H9 (cell line): ENCODE results near the gene TSPAN1. TPM values are rescaled to one million over a fixed set of nuclear protein-coding genes. Genes with fewer than 3 reads are reported as not detected.

Source experiments
- DNase-seq: peaks from one replicate; pipeline ENCODE4 v3.0.0-alpha.2; 2017
- H2AFZ ChIP-seq: one replicate; pipeline ENCODE4 v1.6.1; 2013; ENCODE audit warnings: mild to moderate bottlenecking, low read length, control low read depth, moderate library complexity
- H2AK5ac ChIP-seq: 2 replicates; pipeline ENCODE4 v1.6.1; 2013; ENCODE audit warnings: low read length, control low read depth, mixed read lengths; ENCODE audit not compliant: insufficient read length
- H2BK120ac ChIP-seq: one replicate; pipeline ENCODE4 v1.6.1; 2013; ENCODE audit warnings: low read depth, mild to moderate bottlenecking, low read length, control low read depth, inconsistent platforms; ENCODE audit not compliant: poor library complexity, severe bottlenecking
- H2BK12ac ChIP-seq: 2 replicates; pipeline ENCODE4 v1.6.1; 2013; ENCODE audit warnings: low read length, control low read depth, mixed read lengths, low read depth; ENCODE audit not compliant: insufficient read length
- H2BK15ac ChIP-seq: 2 replicates; pipeline ENCODE4 v1.6.1; 2013; ENCODE audit warnings: low read depth, low read length, control low read depth
- H2BK20ac ChIP-seq: one replicate; pipeline ENCODE4 v1.6.1; 2013; ENCODE audit warnings: low read depth, mild to moderate bottlenecking, low read length, control low read depth, inconsistent platforms; ENCODE audit not compliant: poor library complexity, severe bottlenecking
- H2BK5ac ChIP-seq: 2 replicates; pipeline ENCODE4 v1.6.1; 2013; ENCODE audit warnings: low read length, control low read depth, mixed read lengths; ENCODE audit not compliant: insufficient read length
- H3K14ac ChIP-seq: 2 replicates; pipeline ENCODE4 v1.6.1; 2013; ENCODE audit warnings: low read length, control low read depth; ENCODE audit not compliant: insufficient read depth
- H3K18ac ChIP-seq: 2 replicates; pipeline ENCODE4 v1.6.1; 2013; ENCODE audit warnings: low read depth, mild to moderate bottlenecking, mixed read lengths, low read length, control low read depth; ENCODE audit not compliant: insufficient read length
- H3K23ac ChIP-seq: 2 replicates; pipeline ENCODE4 v1.6.1; 2013; ENCODE audit warnings: low read length, control low read depth, mixed read lengths, low read depth; ENCODE audit not compliant: insufficient read length
- H3K23me2 ChIP-seq: 2 replicates; pipeline ENCODE4 v1.6.1; 2013; ENCODE audit warnings: low read depth, mild to moderate bottlenecking, mixed read lengths, low read length, control low read depth; ENCODE audit not compliant: insufficient read length, poor library complexity, severe bottlenecking
- H3K27ac ChIP-seq: 2 replicates; pipeline ENCODE4 v1.5.1; 2013; ENCODE audit warnings: low read length, control low read depth, mixed read lengths, low read depth; ENCODE audit not compliant: insufficient read length
- H3K27me3 ChIP-seq: 2 replicates; pipeline ENCODE4 v1.6.1; 2013; ENCODE audit warnings: low read length, control low read depth, inconsistent platforms; ENCODE audit not compliant: insufficient read depth
- H3K4ac ChIP-seq: 2 replicates; pipeline ENCODE4 v1.6.1; 2013; ENCODE audit warnings: low read depth, mild to moderate bottlenecking, control low read depth, inconsistent platforms, low read length, moderate library complexity
- H3K4me1 ChIP-seq: 2 replicates; pipeline ENCODE4 v1.6.1; 2013; ENCODE audit warnings: low read length, control low read depth, inconsistent platforms; ENCODE audit not compliant: insufficient read depth
- H3K4me2 ChIP-seq: 2 replicates; pipeline ENCODE4 v1.6.1; 2013; ENCODE audit warnings: low read length, control low read depth, mixed read lengths; ENCODE audit not compliant: insufficient read length, insufficient read depth
- H3K56ac ChIP-seq: 2 replicates; pipeline ENCODE4 v1.6.1; 2013; ENCODE audit warnings: low read depth, mild to moderate bottlenecking, mixed read lengths, low read length, control low read depth; ENCODE audit not compliant: insufficient read length
- H3K79me1 ChIP-seq: 2 replicates; pipeline ENCODE4 v1.6.1; 2013; ENCODE audit warnings: low read depth, mild to moderate bottlenecking, moderate library complexity, low read length, control low read depth, inconsistent platforms; ENCODE audit not compliant: insufficient read depth, poor library complexity, severe bottlenecking
- H3K79me2 ChIP-seq: 2 replicates; pipeline ENCODE4 v1.6.1; 2013; ENCODE audit warnings: low read length, control low read depth, inconsistent platforms; ENCODE audit not compliant: insufficient read depth
- H3K9ac ChIP-seq: 2 replicates; pipeline ENCODE4 v1.6.1; 2013; ENCODE audit warnings: low read length, control low read depth, mixed read lengths; ENCODE audit not compliant: insufficient read length; ENCODE audit errors: extremely low read depth
- H3K9me3 ChIP-seq: one replicate; pipeline ENCODE4 v1.6.1; 2013; ENCODE audit warnings: low read depth, low read length, inconsistent platforms; ENCODE audit not compliant: control insufficient read depth
- H3T11ph ChIP-seq: one replicate; pipeline ENCODE4 v1.6.1; 2013; ENCODE audit warnings: mild to moderate bottlenecking, low read length, control low read depth, inconsistent platforms
- H4K20me1 ChIP-seq: one replicate; pipeline ENCODE4 v1.6.1; 2013; ENCODE audit not compliant: control insufficient read depth, insufficient read length, insufficient read depth
- H4K5ac ChIP-seq: 2 replicates; pipeline ENCODE4 v1.6.1; 2013; ENCODE audit warnings: low read depth, mild to moderate bottlenecking, mixed read lengths, low read length, control low read depth; ENCODE audit not compliant: insufficient read length
- H4K8ac ChIP-seq: replicated peaks from 2 replicates; pipeline ENCODE4 v1.6.1; 2013; ENCODE audit warnings: low read length, control low read depth, mixed read lengths, low read depth; ENCODE audit not compliant: insufficient read length
- H4K91ac ChIP-seq: 2 replicates; pipeline ENCODE4 v1.6.1; 2013; ENCODE audit warnings: low read depth, mild to moderate bottlenecking, moderate library complexity, mixed read lengths, low read length, control low read depth; ENCODE audit not compliant: insufficient read length
- H3K27ac Mint-ChIP-seq, 3 experiments: 2 replicates in 2 of 3; 3 replicates in 1 of 3; pipeline ENCODE4 v1.8.0; 2020 to 2021; ENCODE audit warnings: mixed read lengths in 3 of 3, mild to moderate bottlenecking in 1 of 3, moderate library complexity in 1 of 3
- H3K27me3 Mint-ChIP-seq: 2 replicates; pipeline ENCODE4 v1.8.0; 2021; ENCODE audit warnings: low read depth, mild to moderate bottlenecking, moderate library complexity, mixed read lengths
- H3K36me3 Mint-ChIP-seq, 3 experiments: 2 replicates in 2 of 3; 3 replicates in 1 of 3; pipeline ENCODE4 v1.8.0; 2020 to 2021; ENCODE audit warnings: low read depth in 3 of 3, mixed read lengths in 3 of 3; ENCODE audit not compliant: insufficient read depth in 1 of 3
- H3K4me1 Mint-ChIP-seq, 2 experiments: 2 replicates each; pipeline ENCODE4 v1.8.0; 2020; ENCODE audit warnings: mixed read lengths in 2 of 2
- H3K4me3 Mint-ChIP-seq, 2 experiments: 2 replicates in 1 of 2; 3 replicates in 1 of 2; pipeline ENCODE4 v1.8.0; 2020 to 2021; ENCODE audit warnings: mild to moderate bottlenecking in 2 of 2, mixed read lengths in 2 of 2, moderate library complexity in 1 of 2
- H3K9me3 Mint-ChIP-seq, 2 experiments: 2 replicates in 1 of 2; 3 replicates in 1 of 2; pipeline ENCODE4 v1.8.0; 2020; ENCODE audit warnings: mild to moderate bottlenecking in 2 of 2, mixed read lengths in 2 of 2, moderate library complexity in 1 of 2
- WGBS: extraction: QIAGEN DNeasy Blood & Tissue Kit; methylation state at CpG from one replicate; pipeline ENCODE4 v1.1.7; 2013; ENCODE audit warnings: missing lambda C conversion rate, low lambda C conversion rate, mixed read lengths; ENCODE audit not compliant: insufficient read length; ENCODE audit errors: extremely low coverage; 5-methylcytosine and 5-hydroxymethylcytosine counted together
- total RNA-seq: library from RNA; stranded (reverse); gene quantifications from 2 replicates; pipeline ENCODE4 v1.2.1, GENCODE V29; 2021
- TF ChIP-seq, protein P1 (sequence below): fragments of 200-600 bp; sonication (generic); conservative IDR thresholded peaks from 3 replicates; pipeline ENCODE4 v1.8.0; 2021; ENCODE audit warnings: antibody characterized with exemption, mild to moderate bottlenecking

TSPAN1 gene
- total RNA-seq, 1 experiment from 2014 or later: not detected

DNA sequence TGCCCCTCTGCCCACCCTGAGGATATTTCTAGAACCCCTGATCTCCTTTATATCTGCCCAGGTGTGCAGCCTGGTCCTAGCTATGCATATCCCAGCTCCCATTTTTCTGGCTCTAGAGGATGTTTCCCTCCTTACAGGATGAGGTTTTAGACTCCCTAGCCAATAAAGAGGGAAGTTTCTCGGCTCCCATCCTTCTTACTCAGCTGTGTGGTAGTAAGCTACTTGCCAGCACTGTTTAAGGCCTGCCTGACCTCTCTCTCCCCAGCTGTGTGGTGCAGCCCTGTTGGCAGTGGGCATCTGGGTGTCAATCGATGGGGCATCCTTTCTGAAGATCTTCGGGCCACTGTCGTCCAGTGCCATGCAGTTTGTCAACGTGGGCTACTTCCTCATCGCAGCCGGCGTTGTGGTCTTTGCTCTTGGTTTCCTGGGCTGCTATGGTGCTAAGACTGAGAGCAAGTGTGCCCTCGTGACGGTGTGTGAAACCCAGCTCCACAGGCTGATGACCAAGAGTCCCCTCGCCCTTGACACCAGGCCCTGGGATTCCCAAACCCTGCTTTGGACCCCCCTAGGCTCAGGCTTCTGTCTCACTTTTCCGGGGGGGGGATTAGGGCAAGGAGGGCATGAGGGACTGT lies 9.2 kb downstream of the TSPAN1 start:
- Histone ChIP-seq H3K9me3 (no peaks in the 10 kb centered on the region), H4K20me1 (no peaks in the 10 kb centered on the region), H3K18ac (no peak overlapping the region), H2AFZ (no peak overlapping the region), H3K4me2 (no peak overlapping the region), H2BK12ac (no peak overlapping the region), H4K91ac (no peak overlapping the region), H3T11ph (no peak overlapping the region), H2BK120ac (no peak overlapping the region), H3K14ac (no peak overlapping the region), H3K56ac (no peak overlapping the region), H3K27ac (no peak overlapping the region), H3K9ac (no peak overlapping the region), H3K23me2 (no peaks in the 10 kb centered on the region), H3K23ac (no peak overlapping the region), H4K5ac (no peak overlapping the region), H2BK20ac (no peak overlapping the region), H4K8ac (no peak overlapping the region), H3K4ac (no peak overlapping the region), H2BK15ac (no peak overlapping the region), H2BK5ac (no peak overlapping the region), H3K4me1 (peaks cover 4% of the 10 kb centered on the region; the same call in 1 of the 2 replicates), H2AK5ac (no peak overlapping the region), H3K27me3 (no peaks in the 10 kb centered on the region; the same call in 1 of the 2 replicates), H3K79me2 (no peaks in the 10 kb centered on the region), H3K79me1 (no peaks in the 10 kb centered on the region)
- Mint-ChIP-seq H3K36me3 (peaks cover 6 to 16% (median 11%) of the 10 kb centered on the region in 3 experiments; a peak in 6 of 7 replicates), H3K4me3 (no peak overlapping the region), H3K9me3 (no peaks in the 10 kb centered on the region; a peak in 1 of 5 replicates), H3K4me1 (peaks cover 7 to 10% of the 10 kb centered on the region in 2 experiments; a peak in 3 of 4 replicates), H3K27ac (no peak overlapping the region; a peak in 1 of 7 replicates), H3K27me3 (peaks cover 5% of the 10 kb centered on the region)
- DNase-seq: no peak
- no CpG with 5 or more reads among the region's 12 CpGs for WGBS
- TF ChIP-seq, protein P1, sequence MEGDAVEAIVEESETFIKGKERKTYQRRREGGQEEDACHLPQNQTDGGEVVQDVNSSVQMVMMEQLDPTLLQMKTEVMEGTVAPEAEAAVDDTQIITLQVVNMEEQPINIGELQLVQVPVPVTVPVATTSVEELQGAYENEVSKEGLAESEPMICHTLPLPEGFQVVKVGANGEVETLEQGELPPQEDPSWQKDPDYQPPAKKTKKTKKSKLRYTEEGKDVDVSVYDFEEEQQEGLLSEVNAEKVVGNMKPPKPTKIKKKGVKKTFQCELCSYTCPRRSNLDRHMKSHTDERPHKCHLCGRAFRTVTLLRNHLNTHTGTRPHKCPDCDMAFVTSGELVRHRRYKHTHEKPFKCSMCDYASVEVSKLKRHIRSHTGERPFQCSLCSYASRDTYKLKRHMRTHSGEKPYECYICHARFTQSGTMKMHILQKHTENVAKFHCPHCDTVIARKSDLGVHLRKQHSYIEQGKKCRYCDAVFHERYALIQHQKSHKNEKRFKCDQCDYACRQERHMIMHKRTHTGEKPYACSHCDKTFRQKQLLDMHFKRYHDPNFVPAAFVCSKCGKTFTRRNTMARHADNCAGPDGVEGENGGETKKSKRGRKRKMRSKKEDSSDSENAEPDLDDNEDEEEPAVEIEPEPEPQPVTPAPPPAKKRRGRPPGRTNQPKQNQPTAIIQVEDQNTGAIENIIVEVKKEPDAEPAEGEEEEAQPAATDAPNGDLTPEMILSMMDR: no peak
